ENCODE data around the gene RCCD1. TPM values are rescaled to one million over a fixed set of nuclear protein-coding genes. Genes with fewer than 3 reads are reported as not detected.

RCCD1 gene
- total and polyA plus RNA-seq, 2 donors from 2014 or later: 11.6 TPM

GRCh38 chr15:90953947-90954711 is 555 bp upstream of the RCCD1 start:
- no peaks in the 10 kb centered on the region for H3K9me3 ChIP-seq (ENCODE audit: control insufficient read depth in 2 of 3, insufficient read depth in 1 of 3, low read length in 3 of 3)
- H3K27me3 ChIP-seq (ENCODE audit: control insufficient read depth, insufficient read depth, low read length): no peaks in the 10 kb centered on the region
- intact Hi-C loops (cut with DNase I): no loop called here
- peak overlapping the region in 1 of 2 donors; percentile 2 for H3K27ac ChIP-seq (ENCODE audit: low read depth in 2 of 2, low read length in 2 of 2)
- DNase-seq: peak in 1 of 5 donors; percentile 55
- peaks cover 0 to 12% (median 5%) of the 10 kb centered on the region in 3 donors for H3K4me1 ChIP-seq (ENCODE audit: control insufficient read depth in 2 of 3, insufficient read depth in 2 of 3, low read depth in 1 of 3, low read length in 3 of 3)
- TF ChIP-seq CTCF (IDR thresholded peaks at IDR 0.05; ENCODE audit: borderline replicate concordance, extremely low read depth, insufficient read depth): no peak
- H3K4me3 ChIP-seq (ENCODE audit: low read length in 3 of 3): peak overlapping the region in 1 of 3 donors; percentile 95
- FAIRE-seq: no peak
- no peak overlapping the region for H3K9ac ChIP-seq (ENCODE audit: low read length in 3 of 3)
- peaks cover 0 to 19% (median 13%) of the 10 kb centered on the region in 3 donors for H3K36me3 ChIP-seq (ENCODE audit: control insufficient read depth in 2 of 3, insufficient read depth in 3 of 3, low read length in 3 of 3)

GRCh38 chr15:90955624-90956273 is 1.1 kb downstream of the RCCD1 start:
- no peak overlapping the region for H3K27ac ChIP-seq (ENCODE audit: low read depth in 2 of 2, low read length in 2 of 2)
- H3K9ac ChIP-seq (ENCODE audit: low read length in 3 of 3): no peak overlapping the region
- FAIRE-seq (no peak), DNase-seq (peak in 2 of 5 donors; percentile 6 to 61)
- peaks cover 0 to 12% (median 5%) of the 10 kb centered on the region in 3 donors for H3K4me1 ChIP-seq (ENCODE audit: control insufficient read depth in 2 of 3, insufficient read depth in 2 of 3, low read depth in 1 of 3, low read length in 3 of 3)
- peaks cover 0 to 11% (median 5%) of the 10 kb centered on the region in 3 donors for H3K36me3 ChIP-seq (ENCODE audit: control insufficient read depth in 2 of 3, insufficient read depth in 3 of 3, low read length in 3 of 3)
- peak overlapping the region in 1 of 3 donors; percentile 95 for H3K4me3 ChIP-seq (ENCODE audit: low read length in 3 of 3)
- no peaks in the 10 kb centered on the region for H3K9me3 ChIP-seq (ENCODE audit: control insufficient read depth in 2 of 3, insufficient read depth in 1 of 3, low read length in 3 of 3)
- no peaks in the 10 kb centered on the region for H3K27me3 ChIP-seq (ENCODE audit: control insufficient read depth, insufficient read depth, low read length)
- intact Hi-C loops (cut with DNase I): no loop called here
- no peak for TF ChIP-seq CTCF (IDR thresholded peaks at IDR 0.05; ENCODE audit: borderline replicate concordance, extremely low read depth, insufficient read depth)

GRCh38 chr15:90956274-90957030 is 1.8 kb downstream of the RCCD1 start:
- Histone ChIP-seq H3K4me3 (ENCODE audit: low read length in 3 of 3) (peak overlapping the region in 2 of 3 donors; percentile 26 to 60), H3K36me3 (ENCODE audit: control insufficient read depth in 2 of 3, insufficient read depth in 3 of 3, low read length in 3 of 3) (peaks cover 0 to 11% (median 3%) of the 10 kb centered on the region in 3 donors), H3K4me1 (ENCODE audit: control insufficient read depth in 2 of 3, insufficient read depth in 2 of 3, low read depth in 1 of 3, low read length in 3 of 3) (peaks cover 0 to 12% (median 5%) of the 10 kb centered on the region in 3 donors), H3K27ac (ENCODE audit: low read depth in 2 of 2, low read length in 2 of 2) (no peak overlapping the region), H3K9me3 (ENCODE audit: control insufficient read depth in 2 of 3, insufficient read depth in 1 of 3, low read length in 3 of 3) (no peaks in the 10 kb centered on the region), H3K27me3 (ENCODE audit: control insufficient read depth, insufficient read depth, low read length) (no peaks in the 10 kb centered on the region), H3K9ac (ENCODE audit: low read length in 3 of 3) (peak overlapping the region in 2 of 3 donors; percentile 17 to 58)
- intact Hi-C loops (cut with DNase I): no loop called here
- FAIRE-seq (no peak), DNase-seq (peak; percentile 85 to 92 (median 90))
- peak; percentile 84 for TF ChIP-seq CTCF (IDR thresholded peaks at IDR 0.05; ENCODE audit: borderline replicate concordance, extremely low read depth, insufficient read depth)

Measured in kidney (tissue), 14 donors.